ENCODE data around the gene KIAA0040. TPM values are rescaled to one million over a fixed set of nuclear protein-coding genes. Genes with fewer than 3 reads are reported as not detected.

KIAA0040 gene
- total and polyA plus RNA-seq, 10 of the 15 experiments (the other 5 are each of a cell fraction or from before 2014, with no cell fraction given): 7.6 to 47.7 (median 23.5) TPM

DNA sequence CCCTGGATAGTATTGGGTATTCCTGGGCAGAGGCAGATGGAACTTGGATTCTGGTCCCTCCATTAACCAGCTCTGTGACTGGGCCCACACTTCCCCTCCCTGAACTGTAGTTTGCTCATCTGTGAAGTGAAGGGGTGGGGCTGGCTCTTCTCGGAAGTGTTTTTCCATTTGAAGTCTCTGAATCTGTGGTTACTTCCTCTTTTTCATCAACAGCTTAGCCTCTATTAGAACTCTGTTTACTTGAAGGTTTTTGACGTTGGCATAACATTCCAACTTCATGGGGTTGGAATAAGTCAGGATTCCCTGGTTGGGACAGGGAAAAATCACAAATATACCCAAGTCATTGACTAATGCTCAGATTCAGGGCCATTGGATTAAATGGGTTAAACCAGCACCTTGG lies 3.6 kb downstream of the KIAA0040 start (continued):
- TF ChIP-seq EGR1 (IDR thresholded peaks at IDR 0.05; ENCODE audit: borderline replicate concordance in 1 of 2, low read depth in 2 of 2, low read length in 2 of 2) (no peak), TARDBP (IDR thresholded peaks at IDR 0.05; ENCODE audit: borderline replicate concordance) (no peak), POU2F2 (IDR thresholded peaks at IDR 0.05; ENCODE audit: borderline replicate concordance, low read depth, low read length) (no peak), RB1 (IDR thresholded peaks at IDR 0.05; ENCODE audit: borderline replicate concordance) (no peak), SMARCA5 (IDR thresholded peaks at IDR 0.05) (no peak), RAD51 (IDR thresholded peaks at IDR 0.05) (no peak), SPI1 (IDR thresholded peaks at IDR 0.05; ENCODE audit: borderline replicate concordance, insufficient read depth, low read depth, low read length) (peak; percentile 83), FOXK2 (IDR thresholded peaks at IDR 0.05) (no peak), BCL11A (IDR thresholded peaks at IDR 0.05; ENCODE audit: low read depth, low read length) (no peak), IKZF1 (conservative IDR thresholded peaks at IDR 0.05) (peak; percentile 88), SMAD1 (IDR thresholded peaks at IDR 0.05; ENCODE audit: low read depth, partially characterized antibody) (no peak), CBFB (IDR thresholded peaks at IDR 0.05; ENCODE audit: low read depth) (0 out of 2 replicates have a peak, but pooled peaks have one; percentile 41), ETV6 (conservative IDR thresholded peaks at IDR 0.05 in 1 of 2, IDR thresholded peaks at IDR 0.05 in 1 of 2; ENCODE audit: borderline replicate concordance in 1 of 2, low read depth in 1 of 2) (0 out of 4 replicates have a peak, but pooled peaks of 1 of the 2 experiments have one; percentile 45), IKZF2 (IDR thresholded peaks at IDR 0.05) (peak; percentile 90), PML (IDR thresholded peaks at IDR 0.05; ENCODE audit: low read length) (no peak), SMAD5 (IDR thresholded peaks at IDR 0.05; ENCODE audit: low read depth) (no peak), TCF7 (IDR thresholded peaks at IDR 0.05; ENCODE audit: borderline replicate concordance) (no peak), HCFC1 (IDR thresholded peaks at IDR 0.05; ENCODE audit: low read length) (no peak)
- TF ChIP-seq, protein P1, sequence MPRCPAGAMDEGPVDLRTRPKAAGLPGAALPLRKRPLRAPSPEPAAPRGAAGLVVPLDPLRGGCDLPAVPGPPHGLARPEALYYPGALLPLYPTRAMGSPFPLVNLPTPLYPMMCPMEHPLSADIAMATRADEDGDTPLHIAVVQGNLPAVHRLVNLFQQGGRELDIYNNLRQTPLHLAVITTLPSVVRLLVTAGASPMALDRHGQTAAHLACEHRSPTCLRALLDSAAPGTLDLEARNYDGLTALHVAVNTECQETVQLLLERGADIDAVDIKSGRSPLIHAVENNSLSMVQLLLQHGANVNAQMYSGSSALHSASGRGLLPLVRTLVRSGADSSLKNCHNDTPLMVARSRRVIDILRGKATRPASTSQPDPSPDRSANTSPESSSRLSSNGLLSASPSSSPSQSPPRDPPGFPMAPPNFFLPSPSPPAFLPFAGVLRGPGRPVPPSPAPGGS (IDR thresholded peaks at IDR 0.05; ENCODE audit: borderline replicate concordance, insufficient read depth, low read depth, low read length, poor library complexity, severe bottlenecking): no peak
- TF ChIP-seq, protein P2, sequence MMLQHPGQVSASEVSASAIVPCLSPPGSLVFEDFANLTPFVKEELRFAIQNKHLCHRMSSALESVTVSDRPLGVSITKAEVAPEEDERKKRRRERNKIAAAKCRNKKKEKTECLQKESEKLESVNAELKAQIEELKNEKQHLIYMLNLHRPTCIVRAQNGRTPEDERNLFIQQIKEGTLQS (IDR thresholded peaks at IDR 0.05; ENCODE audit: borderline replicate concordance, extremely low read depth, low read depth, low read length): no peak
- TF ChIP-seq, protein P3, sequence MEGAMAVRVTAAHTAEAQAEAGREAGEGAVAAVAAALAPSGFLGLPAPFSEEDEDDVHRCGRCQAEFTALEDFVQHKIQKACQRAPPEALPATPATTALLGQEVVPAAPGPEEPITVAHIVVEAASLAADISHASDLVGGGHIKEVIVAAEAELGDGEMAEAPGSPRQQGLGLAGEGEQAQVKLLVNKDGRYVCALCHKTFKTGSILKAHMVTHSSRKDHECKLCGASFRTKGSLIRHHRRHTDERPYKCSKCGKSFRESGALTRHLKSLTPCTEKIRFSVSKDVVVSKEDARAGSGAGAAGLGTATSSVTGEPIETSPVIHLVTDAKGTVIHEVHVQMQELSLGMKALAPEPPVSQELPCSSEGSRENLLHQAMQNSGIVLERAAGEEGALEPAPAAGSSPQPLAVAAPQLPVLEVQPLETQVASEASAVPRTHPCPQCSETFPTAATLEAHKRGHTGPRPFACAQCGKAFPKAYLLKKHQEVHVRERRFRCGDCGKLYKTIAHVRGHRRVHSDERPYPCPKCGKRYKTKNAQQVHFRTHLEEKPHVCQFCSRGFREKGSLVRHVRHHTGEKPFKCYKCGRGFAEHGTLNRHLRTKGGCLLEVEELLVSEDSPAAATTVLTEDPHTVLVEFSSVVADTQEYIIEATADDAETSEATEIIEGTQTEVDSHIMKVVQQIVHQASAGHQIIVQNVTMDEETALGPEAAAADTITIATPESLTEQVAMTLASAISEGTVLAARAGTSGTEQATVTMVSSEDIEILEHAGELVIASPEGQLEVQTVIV (IDR thresholded peaks at IDR 0.05; ENCODE audit: borderline replicate concordance, partially characterized antibody): no peak
- TF ChIP-seq, protein P4, sequence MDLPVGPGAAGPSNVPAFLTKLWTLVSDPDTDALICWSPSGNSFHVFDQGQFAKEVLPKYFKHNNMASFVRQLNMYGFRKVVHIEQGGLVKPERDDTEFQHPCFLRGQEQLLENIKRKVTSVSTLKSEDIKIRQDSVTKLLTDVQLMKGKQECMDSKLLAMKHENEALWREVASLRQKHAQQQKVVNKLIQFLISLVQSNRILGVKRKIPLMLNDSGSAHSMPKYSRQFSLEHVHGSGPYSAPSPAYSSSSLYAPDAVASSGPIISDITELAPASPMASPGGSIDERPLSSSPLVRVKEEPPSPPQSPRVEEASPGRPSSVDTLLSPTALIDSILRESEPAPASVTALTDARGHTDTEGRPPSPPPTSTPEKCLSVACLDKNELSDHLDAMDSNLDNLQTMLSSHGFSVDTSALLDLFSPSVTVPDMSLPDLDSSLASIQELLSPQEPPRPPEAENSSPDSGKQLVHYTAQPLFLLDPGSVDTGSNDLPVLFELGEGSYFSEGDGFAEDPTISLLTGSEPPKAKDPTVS (IDR thresholded peaks at IDR 0.05; ENCODE audit: low read depth, low read length): no peak
- TF ChIP-seq, protein P5, sequence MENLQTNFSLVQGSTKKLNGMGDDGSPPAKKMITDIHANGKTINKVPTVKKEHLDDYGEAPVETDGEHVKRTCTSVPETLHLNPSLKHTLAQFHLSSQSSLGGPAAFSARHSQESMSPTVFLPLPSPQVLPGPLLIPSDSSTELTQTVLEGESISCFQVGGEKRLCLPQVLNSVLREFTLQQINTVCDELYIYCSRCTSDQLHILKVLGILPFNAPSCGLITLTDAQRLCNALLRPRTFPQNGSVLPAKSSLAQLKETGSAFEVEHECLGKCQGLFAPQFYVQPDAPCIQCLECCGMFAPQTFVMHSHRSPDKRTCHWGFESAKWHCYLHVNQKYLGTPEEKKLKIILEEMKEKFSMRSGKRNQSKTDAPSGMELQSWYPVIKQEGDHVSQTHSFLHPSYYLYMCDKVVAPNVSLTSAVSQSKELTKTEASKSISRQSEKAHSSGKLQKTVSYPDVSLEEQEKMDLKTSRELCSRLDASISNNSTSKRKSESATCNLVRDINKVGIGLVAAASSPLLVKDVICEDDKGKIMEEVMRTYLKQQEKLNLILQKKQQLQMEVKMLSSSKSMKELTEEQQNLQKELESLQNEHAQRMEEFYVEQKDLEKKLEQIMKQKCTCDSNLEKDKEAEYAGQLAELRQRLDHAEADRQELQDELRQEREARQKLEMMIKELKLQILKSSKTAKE (IDR thresholded peaks at IDR 0.05; ENCODE audit: low read depth, poor library complexity, severe bottlenecking): no peak
